Esophagus (tissue), 2 donors: ENCODE measurements around the gene SLC37A1. TPM values are rescaled to one million over a fixed set of nuclear protein-coding genes. Genes with fewer than 3 reads are reported as not detected.

Experiments used
- H3K27ac ChIP-seq, 2 donors: one replicate each; pipeline ENCODE4 v1.5.1; 2013; ENCODE audit warnings: low read depth in 2 of 2, mild to moderate bottlenecking in 2 of 2, inconsistent platforms in 1 of 2, low read length in 1 of 2, moderate library complexity in 1 of 2
- H3K27me3 ChIP-seq, 2 donors: one replicate each; pipeline ENCODE4 v1.6.1; 2013; ENCODE audit warnings: low read length in 2 of 2, control low read depth in 1 of 2, mild to moderate bottlenecking in 1 of 2; ENCODE audit not compliant: insufficient read depth in 2 of 2, control insufficient read depth in 1 of 2
- H3K36me3 ChIP-seq, 2 donors: one replicate each; pipeline ENCODE4 v1.6.1; 2013; ENCODE audit warnings: low read length in 1 of 2; ENCODE audit not compliant: control insufficient read depth in 2 of 2, insufficient read depth in 2 of 2
- H3K4me1 ChIP-seq, 2 donors: one replicate each; pipeline ENCODE4 v1.6.1; 2013; ENCODE audit warnings: low read length in 1 of 2; ENCODE audit not compliant: control insufficient read depth in 2 of 2, insufficient read depth in 2 of 2
- H3K4me3 ChIP-seq, 2 donors: one replicate each; pipeline ENCODE4 v1.5.1; 2013; ENCODE audit warnings: low read length in 2 of 2, mild to moderate bottlenecking in 2 of 2, low read depth in 1 of 2, moderate library complexity in 1 of 2
- H3K9me3 ChIP-seq, 2 donors: one replicate each; pipeline ENCODE4 v1.6.1; 2013; ENCODE audit warnings: mild to moderate bottlenecking in 2 of 2, low read depth in 1 of 2, low read length in 1 of 2, moderate library complexity in 1 of 2; ENCODE audit not compliant: control insufficient read depth in 2 of 2, insufficient read depth in 1 of 2
- WGBS, 2 donors: extraction: QIAGEN DNeasy Blood & Tissue Kit; methylation state at CpG; one replicate each; pipeline ENCODE4 v1.1.7; 2013; 5-methylcytosine and 5-hydroxymethylcytosine counted together
- polyA plus RNA-seq, 2 donors: library from polyadenylated mRNA; stranded (reverse); fragments of 200-250 nt; gene quantifications; one replicate each; pipeline ENCODE4 v1.2.3, GENCODE V29; 2013
- donor health status: healthy with polysubstance abuse.
- donor health status: Bipolar disorder and iron deficiency.

The SLC37A1 gene
- polyA plus RNA-seq, 2 donors, result 12.4 to 14.1 TPM

DNA sequence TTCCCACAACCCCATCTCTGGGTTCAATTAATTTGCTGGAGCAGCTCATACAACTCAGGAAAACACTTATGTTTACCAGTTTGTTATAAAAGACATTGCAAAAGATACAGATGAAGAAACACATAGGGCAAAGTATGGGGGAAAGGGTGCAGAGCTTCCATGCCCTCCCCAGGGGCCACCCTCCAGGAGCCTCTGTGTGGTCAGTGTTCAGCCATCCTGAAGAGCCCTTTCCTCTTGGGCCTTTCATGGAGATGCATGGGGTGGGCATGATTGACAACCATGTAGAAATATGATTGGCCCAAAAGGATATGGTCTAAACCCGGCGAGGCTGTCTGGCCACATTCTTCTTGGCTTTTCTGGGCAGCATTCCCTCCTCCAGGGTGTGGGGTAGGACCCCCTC, 83.0 kb downstream of the SLC37A1 start:
- H3K36me3 ChIP-seq, result no peaks in the 10 kb centered on the region
- no peak overlapping the region for H3K4me3 ChIP-seq
- H3K4me1 ChIP-seq, result peaks cover 0 to 4% of the 10 kb centered on the region in 2 donors
- H3K9me3 ChIP-seq, result no peaks in the 10 kb centered on the region
- no peak overlapping the region for H3K27ac ChIP-seq
- no peaks in the 10 kb centered on the region for H3K27me3 ChIP-seq
- 70 to 94% methylated on average over 2 of the region's 2 CpGs for whole genome bisulfite sequencing, 2 donors

DNA sequence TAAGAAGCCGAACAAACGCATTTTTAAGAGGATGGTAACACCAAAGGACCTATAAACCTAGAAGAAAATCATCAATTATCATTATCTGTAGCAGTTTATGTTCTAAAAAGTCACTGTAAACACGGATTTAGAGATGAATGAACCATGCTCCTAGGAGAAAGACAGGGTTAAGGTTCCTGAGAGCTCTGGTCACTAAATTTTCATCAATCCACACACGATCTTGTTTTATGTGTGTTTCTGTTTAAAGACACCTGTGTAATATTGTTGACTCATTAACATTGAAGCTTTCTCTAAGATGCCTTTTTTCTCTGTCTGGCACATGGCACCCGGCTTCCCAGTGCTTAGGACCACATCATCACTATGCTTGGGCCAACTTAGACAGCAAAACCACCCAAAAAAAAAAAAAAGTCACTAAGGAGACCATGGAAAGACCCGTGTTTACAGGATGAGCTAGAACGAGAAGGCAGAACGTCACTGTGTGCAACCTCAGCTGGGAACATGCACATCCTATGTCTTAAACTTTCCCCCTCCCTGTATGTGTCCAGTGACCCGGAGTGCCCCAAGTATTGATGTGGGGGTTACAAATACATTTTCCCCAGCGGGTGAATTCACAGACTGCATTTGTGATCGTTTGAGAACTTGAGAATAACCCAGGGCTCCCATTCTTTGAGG, 84.0 kb downstream of the SLC37A1 start:
- no peaks in the 10 kb centered on the region for H3K36me3 ChIP-seq
- no peaks in the 10 kb centered on the region for H3K9me3 ChIP-seq
- no peaks in the 10 kb centered on the region for H3K27me3 ChIP-seq
- WGBS, 2 donors, result 82 to 85% methylated on average over 11 of the region's 11 CpGs
- H3K27ac ChIP-seq, result no peak overlapping the region
- H3K4me3 ChIP-seq, result no peak overlapping the region
- peaks cover 0 to 4% of the 10 kb centered on the region in 2 donors for H3K4me1 ChIP-seq

DNA sequence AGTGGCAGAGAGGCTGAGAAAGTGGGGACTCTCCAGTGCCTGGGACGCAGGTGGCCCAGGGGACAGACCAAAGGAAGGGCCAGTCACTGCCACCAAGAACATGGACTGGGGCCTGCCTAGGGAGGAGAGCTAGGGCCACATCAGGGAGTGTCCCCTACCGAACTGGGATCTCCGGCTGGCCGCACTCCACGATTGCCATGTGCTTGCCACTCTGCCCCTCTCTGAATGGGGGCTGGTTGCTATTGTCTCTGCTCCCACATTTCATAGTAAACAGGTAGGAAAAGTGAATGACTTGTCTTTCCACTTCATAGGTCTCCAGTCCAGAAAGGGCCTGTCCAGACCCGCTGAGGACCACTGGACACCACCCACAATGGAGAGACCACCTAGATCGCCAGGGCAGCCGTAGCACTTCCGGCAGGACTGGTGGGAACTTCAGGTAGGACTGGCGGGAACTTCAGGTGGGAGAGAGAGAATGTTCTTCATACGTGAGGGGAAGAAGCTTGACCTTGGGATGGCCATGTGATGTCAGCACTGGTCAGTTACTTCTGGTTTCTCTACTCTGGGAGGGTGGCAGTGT, 84.6 kb downstream of the SLC37A1 start:
- Histone ChIP-seq H3K4me1 (peaks cover 0 to under 1% of the 10 kb centered on the region in 2 donors), H3K27ac (no peak overlapping the region), H3K9me3 (no peaks in the 10 kb centered on the region), H3K4me3 (no peak overlapping the region), H3K36me3 (no peaks in the 10 kb centered on the region), H3K27me3 (no peaks in the 10 kb centered on the region)
- WGBS, 2 donors, result 89 to 96% methylated on average over 11 of the region's 11 CpGs

DNA sequence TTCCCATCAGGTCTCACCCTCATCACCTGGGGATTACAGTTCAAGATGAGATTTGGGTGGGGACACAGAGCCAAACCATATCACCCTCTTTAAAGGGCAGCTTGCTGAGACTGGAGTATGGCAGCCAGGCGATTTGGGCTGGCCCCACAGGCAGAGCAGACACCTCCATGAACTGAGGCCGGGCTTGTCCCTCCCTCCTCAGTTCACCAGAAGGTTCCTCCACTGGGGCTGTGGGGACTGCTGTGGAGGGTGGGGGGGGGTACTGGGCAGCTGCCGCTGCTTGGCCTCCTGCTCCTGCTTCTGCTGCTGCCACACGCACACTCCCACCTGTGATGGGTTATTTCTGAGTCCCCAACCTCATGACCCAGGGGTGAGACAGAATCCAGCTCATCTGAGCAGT, 85.8 kb downstream of the SLC37A1 start:
- Histone ChIP-seq H3K4me3 (no peak overlapping the region), H3K27ac (no peak overlapping the region), H3K27me3 (no peaks in the 10 kb centered on the region), H3K9me3 (peaks cover 2 to 6% of the 10 kb centered on the region in 2 donors), H3K4me1 (no peaks in the 10 kb centered on the region), H3K36me3 (no peaks in the 10 kb centered on the region)
- WGBS, 2 donors, result 90 to 93% methylated on average over 4 of the region's 4 CpGs

DNA sequence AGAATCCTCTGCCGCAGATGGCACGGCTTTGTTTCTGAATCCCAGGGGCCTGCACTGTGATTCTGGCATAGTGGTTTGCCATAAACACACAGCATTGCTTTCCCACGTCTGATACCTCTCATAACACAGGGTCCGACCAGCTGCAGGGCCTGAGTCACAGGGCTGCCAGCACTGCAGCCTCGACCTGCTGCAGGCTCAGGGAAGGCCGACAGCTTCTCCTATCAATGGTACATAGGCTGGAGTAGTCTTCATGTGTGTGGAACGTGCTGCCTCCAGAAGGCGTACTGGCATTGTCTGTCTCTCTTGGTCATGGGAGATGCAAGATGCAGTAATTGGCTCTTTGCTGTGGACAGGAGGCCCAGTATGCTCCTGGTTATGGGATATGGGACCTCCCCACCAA, 86.3 kb downstream of the SLC37A1 start:
- Histone ChIP-seq H3K9me3 (peaks cover 2 to 6% of the 10 kb centered on the region in 2 donors), H3K4me3 (no peak overlapping the region), H3K27ac (no peak overlapping the region), H3K4me1 (no peaks in the 10 kb centered on the region), H3K27me3 (no peaks in the 10 kb centered on the region), H3K36me3 (no peaks in the 10 kb centered on the region)
- 85 to 87% methylated on average over 8 of the region's 8 CpGs for WGBS, 2 donors

DNA sequence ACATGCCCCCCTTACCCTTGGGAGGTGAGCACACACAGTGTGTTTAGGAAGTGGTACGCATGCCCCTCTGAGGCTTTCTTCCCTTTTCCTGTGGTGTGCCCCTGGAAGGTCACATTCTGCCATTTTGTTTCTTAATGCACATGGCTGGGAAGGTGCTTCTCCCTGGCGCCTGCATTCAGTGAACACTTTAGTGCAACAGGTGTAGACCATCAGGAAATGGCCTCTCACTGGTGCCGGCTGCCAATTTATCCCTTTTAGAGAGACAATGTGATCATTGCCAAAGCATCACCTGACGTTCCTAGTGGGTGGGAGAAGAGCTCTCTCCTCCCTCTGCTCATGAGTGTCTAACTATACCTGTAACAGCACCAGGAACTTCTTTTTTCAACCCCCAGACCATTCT, 88.0 kb downstream of the SLC37A1 start:
- 74 to 78% methylated on average over 4 of the region's 4 CpGs for WGBS, 2 donors
- H3K36me3 ChIP-seq, result no peaks in the 10 kb centered on the region

DNA sequence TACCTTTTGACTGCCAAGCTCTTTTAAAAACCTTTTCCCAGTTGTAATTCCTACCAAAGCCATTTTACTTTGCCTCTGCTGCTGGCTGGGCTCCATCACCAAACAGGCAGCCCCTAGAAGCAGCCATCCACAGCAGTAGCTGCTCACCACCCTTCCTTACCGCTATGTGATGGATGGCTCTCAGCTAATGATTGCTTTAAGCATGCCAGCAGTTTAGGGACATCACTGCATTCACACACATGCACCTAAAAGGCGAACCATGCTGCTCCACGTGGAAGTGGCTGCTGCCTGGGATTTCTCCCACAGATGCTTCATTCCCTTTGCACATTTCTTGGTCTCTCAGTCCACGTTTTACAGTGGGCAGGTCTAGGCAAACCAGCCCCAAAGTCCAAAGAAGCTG, 93.5 kb downstream of the SLC37A1 start:
- Histone ChIP-seq H3K27me3 (no peaks in the 10 kb centered on the region), H3K9me3 (peaks cover 6 to 12% of the 10 kb centered on the region in 2 donors), H3K4me1 (peaks cover 0 to 3% of the 10 kb centered on the region in 2 donors), H3K27ac (no peak overlapping the region), H3K36me3 (no peaks in the 10 kb centered on the region), H3K4me3 (no peak overlapping the region)
- WGBS, 2 donors, result 66% methylated on average over 4 of the region's 4 CpGs

More for the DNA sequence above, 88.0 kb downstream of the SLC37A1 start:
- H3K27me3 ChIP-seq, result no peaks in the 10 kb centered on the region
- no peaks in the 10 kb centered on the region for H3K4me1 ChIP-seq
- H3K27ac ChIP-seq, result no peak overlapping the region
- H3K9me3 ChIP-seq, result peaks cover 6 to 8% of the 10 kb centered on the region in 2 donors
- no peak overlapping the region for H3K4me3 ChIP-seq

DNA sequence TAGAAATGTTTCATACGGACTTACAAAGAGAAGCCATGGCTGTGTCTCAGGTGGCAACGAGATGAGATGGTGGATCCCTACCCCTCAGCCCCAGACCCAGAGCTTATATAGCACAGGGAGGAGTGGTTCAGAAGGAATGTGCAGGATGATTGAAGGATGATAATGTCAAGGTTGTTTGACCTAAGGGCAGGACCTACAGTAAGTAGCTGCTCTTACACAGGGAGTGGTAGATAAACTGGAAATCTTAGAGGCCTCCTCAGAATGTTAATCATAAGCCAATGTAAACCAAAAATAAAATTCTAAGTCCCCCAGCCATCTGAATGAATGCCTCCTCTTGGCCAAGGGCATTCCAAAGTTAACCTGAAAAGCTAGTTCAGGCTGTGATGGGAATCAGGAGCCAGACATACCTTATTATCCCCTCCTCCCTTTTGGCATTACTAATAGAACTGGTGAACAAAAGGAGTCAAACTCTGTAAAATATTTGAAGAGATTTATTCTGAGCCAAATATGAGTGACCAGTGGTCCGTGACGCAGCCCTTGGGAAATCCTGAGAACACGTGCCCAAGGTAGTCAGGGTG, 94.0 kb downstream of the SLC37A1 start:
- Histone ChIP-seq H3K36me3 (no peaks in the 10 kb centered on the region), H3K4me3 (no peak overlapping the region), H3K27ac (no peak overlapping the region), H3K27me3 (no peaks in the 10 kb centered on the region), H3K4me1 (peaks cover 0 to 3% of the 10 kb centered on the region in 2 donors), H3K9me3 (peaks cover 6 to 12% of the 10 kb centered on the region in 2 donors)
- 49 to 65% methylated on average over 5 of the region's 5 CpGs for WGBS, 2 donors

DNA sequence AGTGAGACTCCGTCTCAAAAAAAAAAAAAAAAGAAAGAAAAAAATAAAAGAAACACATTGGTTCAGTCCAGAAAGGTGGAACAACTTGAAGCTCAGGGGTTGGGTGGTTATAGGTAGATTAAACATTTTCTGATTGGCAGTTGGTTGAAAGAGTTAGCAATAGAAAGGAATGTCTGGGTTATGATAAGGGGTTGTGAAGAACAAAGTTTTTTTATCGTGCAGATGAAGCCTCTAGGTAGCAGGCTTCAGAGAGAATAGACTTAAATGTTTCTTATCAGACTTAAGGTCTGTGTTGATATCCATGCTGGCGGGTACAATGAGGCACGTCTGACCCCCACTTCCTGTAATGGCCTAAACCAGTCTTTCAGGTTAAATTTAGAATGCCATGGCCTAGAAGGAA, 94.8 kb downstream of the SLC37A1 start:
- WGBS, 2 donors, result 71 to 75% methylated on average over 4 of the region's 4 CpGs
- Histone ChIP-seq H3K36me3 (no peaks in the 10 kb centered on the region), H3K4me3 (no peak overlapping the region), H3K27me3 (no peaks in the 10 kb centered on the region), H3K4me1 (peaks cover 0 to 3% of the 10 kb centered on the region in 2 donors), H3K9me3 (peaks cover 6 to 12% of the 10 kb centered on the region in 2 donors), H3K27ac (no peak overlapping the region)
